ENCODE measurements around the gene SDSL. TPM values are rescaled to one million over a fixed set of nuclear protein-coding genes. Genes with fewer than 3 reads are reported as not detected.

Gene SDSL
- total RNA-seq, 4 donors from 2014 or later, result 0.48 to 3.1 (median 1.5) TPM; not detected in 1

GRCh38 chr12:113425960-113426453 is 3.8 kb downstream of the SDSL start:
- TF ChIP-seq POLR2A (IDR thresholded peaks at IDR 0.05), result no peak
- TF ChIP-seq CTCF (IDR thresholded peaks at IDR 0.05), result no peak
- WGBS, 2 donors, result 33 to 37% methylated on average over 11 of the region's 11 CpGs
- DNase-seq, result no peak
- intact Hi-C loops (cut with DNase I), result loop anchor here (10.0 kb wide), 1 partner anchor 221 kb away; no protein-coding TSS in a partner anchor
- Histone ChIP-seq H3K36me3 (no peaks in the 10 kb centered on the region), H3K27me3 (peaks cover 0 to 38% (median 0%) of the 10 kb centered on the region in 4 donors), H3K4me1 (peaks cover 8 to 24% (median 8%) of the 10 kb centered on the region in 3 donors), H3K27ac (no peak overlapping the region), H3K4me3 (no peak overlapping the region), H3K9me3 (no peaks in the 10 kb centered on the region)

- TF ChIP-seq CTCF (IDR thresholded peaks at IDR 0.05) (no peak), POLR2A (IDR thresholded peaks at IDR 0.05) (no peak)
- WGBS, 2 donors, result 22 to 25% methylated on average over 3 to 4 of the region's 9 CpGs
- no peaks in the 10 kb centered on the region for H3K36me3 ChIP-seq
- H3K27me3 ChIP-seq, result peaks cover 0 to 38% (median 0%) of the 10 kb centered on the region in 4 donors
- no peak overlapping the region for H3K4me3 ChIP-seq
- intact Hi-C loops (cut with DNase I), result loop anchor here (10.0 kb wide), 1 partner anchor 223 kb away; no protein-coding TSS in a partner anchor
- DNase-seq, result no peak
- H3K4me1 ChIP-seq, result peaks cover under 1 to 5% (median 2%) of the 10 kb centered on the region in 3 donors
- H3K27ac ChIP-seq, result no peak overlapping the region
- no peaks in the 10 kb centered on the region for H3K9me3 ChIP-seq
These were observed 5.7 kb downstream of the SDSL start for GRCh38 chr12:113427882-113428281.

DNA sequence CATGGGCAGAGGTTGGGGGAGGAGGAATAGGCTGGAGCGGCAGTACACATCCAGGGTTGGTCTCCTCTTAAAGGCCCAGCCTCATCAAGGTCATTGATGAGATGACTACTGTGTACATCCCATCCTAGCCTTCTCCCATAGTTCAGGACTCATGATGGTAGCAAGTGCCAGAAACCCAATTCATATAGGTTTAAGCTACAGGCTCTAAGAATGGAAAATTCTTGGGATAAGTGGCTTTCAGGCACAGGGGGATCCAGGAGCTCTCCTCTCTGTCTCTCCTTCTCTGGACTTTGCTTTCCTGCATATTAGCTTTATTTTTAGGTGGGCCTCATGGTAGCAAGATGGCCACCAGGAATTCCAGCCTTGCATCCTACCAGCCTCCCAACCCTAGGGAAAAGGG is 6.3 kb downstream of the SDSL start:
- WGBS, 2 donors, result 14 to 57% methylated on average over 1 of the region's 1 CpG
- Histone ChIP-seq H3K4me3 (no peak overlapping the region), H3K9me3 (no peaks in the 10 kb centered on the region), H3K4me1 (no peaks in the 10 kb centered on the region), H3K27me3 (peaks cover 0 to 38% (median 0%) of the 10 kb centered on the region in 4 donors), H3K36me3 (no peaks in the 10 kb centered on the region), H3K27ac (no peak overlapping the region)
- TF ChIP-seq POLR2A (IDR thresholded peaks at IDR 0.05), result no peak
- intact Hi-C loops (cut with DNase I), result loop anchor here (10.0 kb wide), 1 partner anchor 224 kb away; no protein-coding TSS in a partner anchor
- DNase-seq, result no peak

DNA sequence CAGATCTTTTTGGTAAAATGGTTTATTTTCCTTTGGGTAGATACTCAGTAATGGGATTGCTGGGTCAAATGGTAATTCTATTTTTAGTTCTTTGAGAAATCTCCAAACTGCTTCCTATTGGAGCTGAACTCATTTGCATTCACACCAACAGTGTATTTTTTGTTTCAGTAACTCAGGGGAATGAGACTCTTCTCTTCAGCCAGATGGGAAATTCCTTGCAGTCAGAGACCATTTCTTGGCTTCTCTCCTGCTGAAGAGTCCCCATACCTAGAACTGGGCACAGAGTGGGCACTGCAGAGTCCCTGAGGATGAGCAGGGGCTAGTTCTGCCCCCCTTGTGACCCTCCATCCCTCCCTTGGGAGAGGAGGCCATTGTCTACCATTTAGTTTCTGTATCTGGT is 10.8 kb downstream of the SDSL start:
- TF ChIP-seq POLR2A (IDR thresholded peaks at IDR 0.05) (no peak), CTCF (IDR thresholded peaks at IDR 0.05) (no peak)
- no peak overlapping the region for H3K27ac ChIP-seq
- no peaks in the 10 kb centered on the region for H3K9me3 ChIP-seq
- H3K36me3 ChIP-seq, result no peaks in the 10 kb centered on the region
- no peaks in the 10 kb centered on the region for H3K4me1 ChIP-seq
- intact Hi-C loops (cut with DNase I), result no loop called here
- DNase-seq, result no peak
- H3K4me3 ChIP-seq, result no peak overlapping the region
- H3K27me3 ChIP-seq, result peaks cover 0 to 26% (median 0%) of the 10 kb centered on the region in 4 donors

DNA sequence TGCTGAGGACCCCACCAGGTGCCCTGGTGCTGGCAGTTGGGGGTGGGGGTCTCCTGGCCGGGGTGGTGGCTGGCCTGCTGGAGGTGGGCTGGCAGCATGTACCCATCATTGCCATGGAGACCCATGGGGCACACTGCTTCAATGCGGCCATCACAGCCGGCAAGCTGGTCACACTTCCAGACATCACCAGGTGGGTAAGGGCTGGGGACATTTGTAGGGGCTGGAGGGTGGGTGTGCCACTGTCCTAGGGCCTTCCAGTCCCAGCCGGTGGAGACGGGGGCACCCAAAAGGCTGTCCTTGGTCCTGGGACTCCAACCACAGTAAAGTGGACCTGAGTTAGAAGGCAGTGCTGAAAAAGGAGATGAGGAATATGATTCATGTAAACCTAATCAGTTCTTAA is 13.2 kb downstream of the SDSL start:
- intact Hi-C loops (cut with DNase I), result no loop called here

More for the DNA sequence above, 13.2 kb downstream of the SDSL start:
- TF ChIP-seq POLR2A (IDR thresholded peaks at IDR 0.05) (no peak), CTCF (IDR thresholded peaks at IDR 0.05) (no peak)
- no peak overlapping the region for H3K27ac ChIP-seq
- no peaks in the 10 kb centered on the region for H3K4me1 ChIP-seq
- no peaks in the 10 kb centered on the region for H3K36me3 ChIP-seq
- H3K9me3 ChIP-seq, result no peaks in the 10 kb centered on the region
- peaks cover 0 to 27% (median 0%) of the 10 kb centered on the region in 4 donors for H3K27me3 ChIP-seq
- no peak for DNase-seq
- H3K4me3 ChIP-seq, result no peak overlapping the region
- WGBS, 2 donors, result 75% methylated on average over 2 of the region's 5 CpGs; no CpG with 5 or more reads in 1 of the 2 donors

Data from esophagus squamous epithelium (tissue), 5 donors.